ENCODE measurements around the gene TEX51. TPM values are rescaled to one million over a fixed set of nuclear protein-coding genes. Genes with fewer than 3 reads are reported as not detected.

TEX51 gene
- total RNA-seq, 2 donors from 2014 or later = not detected

DNA sequence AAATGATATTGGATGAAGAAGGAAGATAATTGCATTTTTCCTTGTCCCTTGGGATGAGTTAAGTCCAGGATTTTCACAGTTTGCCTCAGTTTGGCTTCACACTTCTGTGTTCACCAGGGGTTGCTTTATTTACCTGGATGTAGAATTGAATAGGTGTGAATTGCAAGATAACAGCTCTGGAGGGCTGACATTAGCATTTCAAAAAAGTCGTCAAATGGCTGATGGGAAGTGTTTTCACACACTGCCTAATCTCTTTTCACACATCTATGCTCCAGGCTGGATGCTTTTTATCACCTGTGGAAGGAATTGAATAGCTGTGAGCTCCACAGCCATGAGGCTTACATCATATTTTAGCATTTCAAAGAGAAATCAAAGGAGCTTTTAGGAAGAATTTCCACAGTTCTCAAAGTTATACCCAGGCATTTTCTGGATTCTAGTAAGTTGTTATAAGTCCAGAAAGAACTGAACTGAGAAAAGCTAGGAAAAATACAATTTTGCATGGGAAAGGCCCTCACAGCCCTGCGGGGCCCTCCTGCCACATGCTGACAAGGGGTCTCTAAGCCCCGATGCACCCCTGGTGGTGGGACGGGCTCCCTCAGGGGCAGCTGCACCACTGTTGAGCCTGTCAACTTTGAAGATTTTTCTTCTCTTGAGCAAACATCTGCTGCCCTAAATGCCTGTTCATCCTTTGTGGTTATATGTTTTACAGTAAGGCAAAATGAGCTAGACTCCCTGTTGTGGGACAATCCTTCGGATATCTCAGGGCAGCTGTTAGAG, 43.9 kb downstream of the TEX51 start:
- no peak for DNase-seq (ENCODE audit: low spot score)
- intact Hi-C loops (cut with DNase I) = no loop called here

GRCh38 chr2:126943612-126944348, 45.1 kb downstream of the TEX51 start:
- intact Hi-C loops (cut with DNase I) = no loop called here
- DNase-seq (ENCODE audit: low spot score) = no peak

DNA sequence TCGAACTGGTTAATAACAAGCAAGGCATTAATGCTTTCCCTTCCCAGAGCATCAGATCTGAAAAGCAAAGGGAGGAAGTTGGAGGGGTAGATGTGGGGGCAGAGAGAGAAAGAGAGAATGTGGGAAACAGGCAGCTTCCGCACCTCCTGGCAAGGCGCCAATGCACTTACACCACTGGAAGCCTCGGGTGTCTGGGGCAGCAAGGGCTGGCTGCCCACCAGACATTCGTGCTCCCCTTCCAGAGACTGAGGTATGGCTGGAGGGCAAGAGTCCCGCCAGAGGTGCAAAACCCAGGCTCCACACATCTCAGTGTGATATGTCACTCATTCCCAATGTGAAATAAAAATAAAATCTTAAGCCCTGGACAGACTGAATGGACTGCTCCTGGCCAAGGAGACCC, 46.4 kb downstream of the TEX51 start:
- DNase-seq (ENCODE audit: low spot score) = no peak
- intact Hi-C loops (cut with DNase I) = no loop called here

GRCh38 chr2:126946318-126947102, 47.8 kb downstream of the TEX51 start:
- intact Hi-C loops (cut with DNase I) = no loop called here
- DNase-seq (ENCODE audit: low spot score) = no peak

DNA sequence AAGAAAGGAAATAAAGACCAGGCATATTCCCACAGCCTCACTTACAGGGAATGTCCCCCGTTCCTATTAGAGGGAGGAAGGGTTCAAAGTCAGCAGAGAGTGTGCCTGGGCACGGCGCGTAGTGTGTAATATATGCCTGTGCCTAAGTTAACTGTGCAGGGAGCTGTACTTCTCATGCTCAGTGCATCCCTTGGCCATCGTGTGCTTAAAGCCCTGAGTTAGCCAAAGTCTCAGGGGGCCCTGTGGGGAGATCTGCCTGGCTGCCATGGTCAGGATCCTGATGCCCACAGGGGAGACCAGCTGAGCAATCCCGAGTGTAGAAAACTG, 48.4 kb downstream of the TEX51 start:
- intact Hi-C loops (cut with DNase I) = no loop called here

DNA sequence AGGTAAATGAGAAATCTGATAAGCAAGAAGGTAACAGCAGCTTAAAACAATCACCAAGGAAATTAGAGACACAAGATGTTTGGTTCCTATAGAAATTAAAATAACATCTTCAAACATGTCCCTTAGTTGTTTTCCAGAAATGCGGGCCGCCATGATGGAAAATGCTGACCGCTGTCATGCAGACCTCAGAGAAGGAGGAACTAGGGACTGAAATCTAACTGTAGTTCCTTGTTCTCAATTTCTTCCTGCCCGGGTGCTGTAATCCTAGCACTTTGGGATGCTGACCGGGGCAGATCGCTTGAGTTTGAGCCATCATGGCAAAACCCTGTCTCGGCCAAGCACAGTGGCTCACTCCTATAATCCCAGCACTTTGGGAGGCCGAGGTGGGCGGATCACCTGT, 51.1 kb downstream of the TEX51 start:
- intact Hi-C loops (cut with DNase I) = no loop called here
- no peak for DNase-seq (ENCODE audit: low spot score)

More for the DNA sequence above, 48.4 kb downstream of the TEX51 start:
- no peak for DNase-seq (ENCODE audit: low spot score)

- no peak for DNase-seq (ENCODE audit: low spot score)
- intact Hi-C loops (cut with DNase I) = no loop called here
Observed at GRCh38 chr2:126950504-126950903, 51.8 kb downstream of the TEX51 start.

Other genes with a start within 250 kb of the TEX51 start
- 100 to 1,000 TPM; 107 to 115 TPM for gene GYPC, start 242.7 kb upstream of the TEX51 start, total RNA-seq
- gene BIN1, start 208.3 kb downstream of the TEX51 start, total RNA-seq = 10 to 100 TPM; 49.2 to 84.8 TPM

Data from posterior vena cava (tissue), 2 donors.